HUES64 (cell line): ENCODE measurements around the gene PPP1R14C.

ENCODE experiments used
- H3K27ac ChIP-seq: 2 replicates; pipeline ENCODE4 v1.7.0; 2013; ENCODE audit warnings: low read depth, low read length, inconsistent platforms
- H3K27me3 ChIP-seq: 2 replicates; pipeline ENCODE4 v1.6.1; 2013; ENCODE audit warnings: mild to moderate bottlenecking, low read length; ENCODE audit not compliant: insufficient read depth
- H3K36me3 ChIP-seq: 2 replicates; pipeline ENCODE4 v1.6.1; 2013; ENCODE audit warnings: mild to moderate bottlenecking, low read length; ENCODE audit not compliant: insufficient read depth
- H3K4me1 ChIP-seq: 2 replicates; pipeline ENCODE4 v1.6.1; 2013; ENCODE audit warnings: mild to moderate bottlenecking, low read length, moderate library complexity; ENCODE audit not compliant: insufficient read depth
- H3K4me3 ChIP-seq: 2 replicates; pipeline ENCODE4 v1.5.1; 2013; ENCODE audit warnings: mild to moderate bottlenecking, low read length, moderate library complexity
- H3K9ac ChIP-seq: 2 replicates; pipeline ENCODE4 v1.6.1; 2013; ENCODE audit warnings: mild to moderate bottlenecking, low read depth, low read length
- H3K9me3 ChIP-seq: 2 replicates; pipeline ENCODE4 v1.6.1; 2013; ENCODE audit warnings: low read depth, low read length; ENCODE audit not compliant: insufficient read depth
- WGBS: fragments of 150-250, 120-280 bp; methylation state at CpG from one replicate; pipeline ENCODE4 v1.1.7; 2013; ENCODE audit warnings: missing lambda C conversion rate; 5-methylcytosine and 5-hydroxymethylcytosine counted together

PPP1R14C gene

GRCh38 chr6:150291968-150292710 lies 149.3 kb downstream of the PPP1R14C start:
- no peak overlapping the region for H3K27ac ChIP-seq
- 94% methylated on average over 10 of the region's 10 CpGs for WGBS
- no peaks in the 10 kb centered on the region for H3K4me1 ChIP-seq
- no peaks in the 10 kb centered on the region for H3K27me3 ChIP-seq
- H3K36me3 ChIP-seq, result no peaks in the 10 kb centered on the region
- peaks cover 4% of the 10 kb centered on the region for H3K9me3 ChIP-seq
- no peak overlapping the region for H3K4me3 ChIP-seq
- H3K9ac ChIP-seq, result no peak overlapping the region

GRCh38 chr6:150293019-150293418 lies 150.2 kb downstream of the PPP1R14C start:
- H3K27me3 ChIP-seq, result no peaks in the 10 kb centered on the region
- no peak overlapping the region for H3K9ac ChIP-seq
- H3K9me3 ChIP-seq, result peaks cover 13% of the 10 kb centered on the region
- H3K4me1 ChIP-seq, result no peaks in the 10 kb centered on the region
- H3K36me3 ChIP-seq, result no peaks in the 10 kb centered on the region
- 100% methylated on average over 1 of the region's 1 CpG for WGBS
- H3K4me3 ChIP-seq, result no peak overlapping the region
- no peak overlapping the region for H3K27ac ChIP-seq

GRCh38 chr6:150293423-150294173 lies 150.8 kb downstream of the PPP1R14C start:
- H3K36me3 ChIP-seq, result no peaks in the 10 kb centered on the region
- peaks cover 17% of the 10 kb centered on the region for H3K9me3 ChIP-seq
- H3K9ac ChIP-seq, result no peak overlapping the region
- no peaks in the 10 kb centered on the region for H3K27me3 ChIP-seq
- no peaks in the 10 kb centered on the region for H3K4me1 ChIP-seq
- H3K4me3 ChIP-seq, result no peak overlapping the region
- 89% methylated on average over 2 of the region's 2 CpGs for WGBS
- H3K27ac ChIP-seq, result no peak overlapping the region

DNA sequence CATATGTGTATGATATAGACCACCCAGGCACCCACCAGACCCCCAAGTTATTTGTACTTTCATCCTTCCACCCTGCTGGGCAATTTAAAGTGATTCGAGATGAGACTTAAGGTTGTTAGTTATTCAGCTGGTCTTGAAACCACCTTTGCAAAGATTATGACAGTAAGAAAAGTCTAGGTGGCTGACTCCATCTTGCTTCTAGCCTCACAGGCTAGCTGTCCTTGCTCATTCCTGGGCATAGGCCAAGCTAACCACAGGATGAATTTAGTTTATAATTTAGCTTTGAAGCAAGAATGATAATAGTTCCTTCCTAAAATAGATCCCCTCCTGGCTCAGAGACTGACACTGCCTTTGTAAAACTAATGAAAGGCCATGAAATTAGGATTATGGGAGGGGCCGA lies 154.0 kb downstream of the PPP1R14C start:
- Histone ChIP-seq H3K4me1 (peaks cover 1% of the 10 kb centered on the region; the same call in 1 of the 2 replicates), H3K36me3 (no peaks in the 10 kb centered on the region), H3K4me3 (no peak overlapping the region), H3K27me3 (no peaks in the 10 kb centered on the region), H3K9ac (no peak overlapping the region), H3K9me3 (peaks cover 17% of the 10 kb centered on the region), H3K27ac (no peak overlapping the region)
- WGBS, result 93% methylated on average over 2 of the region's 2 CpGs

DNA sequence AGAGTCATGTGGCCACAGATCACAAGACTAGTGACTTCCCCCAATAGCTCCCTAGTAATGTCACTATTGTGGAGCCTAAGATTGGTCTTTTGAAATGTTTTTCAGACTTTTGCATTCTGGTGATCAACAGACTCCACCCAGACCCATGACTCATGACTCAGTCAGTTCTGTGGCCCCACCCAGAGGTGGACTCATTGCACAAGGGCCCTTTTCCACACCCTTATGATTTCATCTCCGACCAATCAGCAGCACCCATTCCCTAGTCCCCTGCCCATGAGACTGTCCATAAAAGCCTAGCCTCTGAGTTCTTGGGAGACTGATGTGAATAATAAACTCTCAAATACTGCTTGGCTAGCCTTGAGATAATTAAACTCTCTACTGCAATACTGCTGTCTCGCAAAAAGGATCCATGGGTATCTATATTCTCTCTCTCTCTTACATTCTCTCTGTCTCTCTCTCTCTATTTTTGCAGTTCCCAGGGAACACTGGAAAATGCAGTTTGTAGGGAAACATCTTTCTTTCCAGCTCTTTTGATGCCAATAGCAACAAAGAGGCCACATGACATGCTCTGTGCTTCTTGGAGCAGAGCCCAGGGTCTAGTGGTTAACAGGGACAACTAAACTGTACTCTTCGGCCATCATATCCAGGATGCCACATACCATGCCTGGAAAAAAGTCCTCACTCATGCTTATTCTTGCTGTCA lies 154.6 kb downstream of the PPP1R14C start:
- Histone ChIP-seq H3K9ac (no peak overlapping the region), H3K9me3 (peaks cover 17% of the 10 kb centered on the region), H3K4me1 (peaks cover 4% of the 10 kb centered on the region; the same call in 1 of the 2 replicates), H3K36me3 (no peaks in the 10 kb centered on the region), H3K27me3 (no peaks in the 10 kb centered on the region), H3K4me3 (no peak overlapping the region), H3K27ac (no peak overlapping the region)
- WGBS, result 96% methylated on average over 3 of the region's 3 CpGs

- Histone ChIP-seq H3K4me3 (no peak overlapping the region), H3K36me3 (no peaks in the 10 kb centered on the region), H3K27ac (no peak overlapping the region), H3K27me3 (no peaks in the 10 kb centered on the region), H3K9me3 (peaks cover 17% of the 10 kb centered on the region), H3K9ac (no peak overlapping the region), H3K4me1 (peaks cover 4% of the 10 kb centered on the region; the same call in 1 of the 2 replicates)
- WGBS, result 94% methylated on average over 2 of the region's 2 CpGs
These were observed 155.2 kb downstream of the PPP1R14C start for GRCh38 chr6:150298030-150298380.

DNA sequence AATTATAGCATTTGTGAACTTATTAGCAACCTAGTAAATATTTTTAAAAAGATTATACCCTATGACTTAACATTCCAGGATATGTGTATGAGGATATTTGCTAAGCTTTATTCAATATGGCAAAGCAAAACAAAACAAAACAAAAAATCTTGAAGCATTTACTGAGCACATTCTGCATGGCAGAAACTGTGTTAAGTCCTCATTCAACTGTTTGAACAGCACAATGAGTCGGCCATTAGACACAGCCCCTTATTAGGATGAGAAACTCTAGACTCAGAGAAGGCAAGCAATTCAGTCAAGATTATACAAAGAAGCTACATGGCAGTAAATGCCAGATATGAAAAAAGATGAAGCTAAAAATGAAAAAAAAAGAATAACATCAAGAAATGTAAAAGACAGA lies 155.8 kb downstream of the PPP1R14C start:
- Histone ChIP-seq H3K27ac (no peak overlapping the region), H3K27me3 (no peaks in the 10 kb centered on the region), H3K36me3 (no peaks in the 10 kb centered on the region)

More for the DNA sequence above, 155.8 kb downstream of the PPP1R14C start:
- Histone ChIP-seq H3K9ac (no peak overlapping the region), H3K4me3 (no peak overlapping the region), H3K9me3 (peaks cover 17% of the 10 kb centered on the region), H3K4me1 (peaks cover 4% of the 10 kb centered on the region; the same call in 1 of the 2 replicates)
- WGBS, result 100% methylated on average over 1 of the region's 1 CpG
